Activated T-cell treated with anti-CD3 and anti-CD28 coated beads, Interleukin-2, amount 50 U/mL, for 24 hours (primary cell): ENCODE results near the gene PRR33.

Source experiments
- DNase-seq: peaks from one replicate; pipeline ENCODE4 v3.0.0-alpha.2; 2020
- H3K27ac Mint-ChIP-seq: 2 replicates; pipeline ENCODE4 v1.8.0; 2020; ENCODE audit warnings: mild to moderate bottlenecking, mixed read lengths
- H3K27me3 Mint-ChIP-seq: 2 replicates; pipeline ENCODE4 v1.8.0; 2020; ENCODE audit warnings: mixed read lengths
- H3K36me3 Mint-ChIP-seq: 2 replicates; pipeline ENCODE4 v1.8.0; 2020; ENCODE audit warnings: low read depth, mixed read lengths
- H3K4me1 Mint-ChIP-seq: 2 replicates; pipeline ENCODE4 v1.8.0; 2020; ENCODE audit warnings: low read depth, mixed read lengths
- H3K4me3 Mint-ChIP-seq: 2 replicates; pipeline ENCODE4 v1.8.0; 2020; ENCODE audit warnings: mild to moderate bottlenecking, moderate library complexity, mixed read lengths
- H3K9me3 Mint-ChIP-seq: 2 replicates; pipeline ENCODE4 v1.8.0; 2020; ENCODE audit warnings: mixed read lengths

Gene PRR33

DNA sequence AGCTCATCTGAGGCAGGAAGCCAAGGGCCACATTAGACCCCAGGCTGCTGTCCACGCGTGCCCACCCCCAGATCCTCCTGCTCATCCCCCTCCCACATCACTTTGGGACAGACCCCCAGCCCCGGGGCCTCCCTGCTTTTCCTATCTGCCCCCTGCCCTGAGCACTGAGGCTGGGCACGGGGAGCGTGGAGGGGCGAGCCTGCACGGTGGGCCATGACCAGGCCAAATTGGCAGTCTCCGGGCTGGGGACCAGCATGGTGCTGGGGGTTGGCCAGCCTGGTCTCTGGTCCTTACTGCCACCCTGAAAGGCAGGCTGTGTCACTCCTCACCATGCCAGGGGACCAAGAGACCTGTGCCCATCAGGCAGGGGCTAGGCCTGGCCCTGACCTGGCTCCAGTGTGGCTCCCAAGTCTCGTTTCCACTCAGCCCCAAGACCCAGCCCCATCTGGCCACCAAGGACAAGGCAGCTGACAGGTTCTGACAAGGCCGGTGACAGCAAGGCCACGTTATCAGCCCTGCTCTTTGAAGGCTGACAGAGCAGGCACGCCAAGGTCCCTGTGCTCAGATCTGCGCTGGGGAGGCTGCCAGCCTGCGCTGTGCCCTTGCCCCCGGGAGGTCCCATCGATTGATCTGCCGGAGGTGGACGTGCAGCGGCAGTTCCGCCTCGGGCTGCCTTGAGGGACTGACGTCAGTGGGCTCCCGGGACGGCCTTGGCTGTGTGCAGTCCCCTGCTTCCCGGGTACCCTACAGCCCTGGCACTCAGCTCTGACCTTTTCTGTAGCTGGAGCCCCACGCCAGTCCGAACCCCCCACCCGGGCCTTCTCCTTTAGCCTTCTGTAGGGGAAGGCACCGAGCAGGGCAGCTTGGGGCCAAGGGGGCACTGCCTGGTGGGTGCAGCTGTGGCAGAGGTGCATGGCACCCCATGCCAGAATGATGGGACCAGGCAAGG is 49.3 kb downstream of the PRR33 start:
- H3K36me3 Mint-ChIP-seq = no peaks in the 10 kb centered on the region
- no peak overlapping the region for H3K4me3 Mint-ChIP-seq
- H3K27me3 Mint-ChIP-seq = no peaks in the 10 kb centered on the region
- H3K4me1 Mint-ChIP-seq = peaks cover 45% of the 10 kb centered on the region
- DNase-seq = no peak
- H3K27ac Mint-ChIP-seq = no peak overlapping the region
- no peaks in the 10 kb centered on the region for H3K9me3 Mint-ChIP-seq

DNA sequence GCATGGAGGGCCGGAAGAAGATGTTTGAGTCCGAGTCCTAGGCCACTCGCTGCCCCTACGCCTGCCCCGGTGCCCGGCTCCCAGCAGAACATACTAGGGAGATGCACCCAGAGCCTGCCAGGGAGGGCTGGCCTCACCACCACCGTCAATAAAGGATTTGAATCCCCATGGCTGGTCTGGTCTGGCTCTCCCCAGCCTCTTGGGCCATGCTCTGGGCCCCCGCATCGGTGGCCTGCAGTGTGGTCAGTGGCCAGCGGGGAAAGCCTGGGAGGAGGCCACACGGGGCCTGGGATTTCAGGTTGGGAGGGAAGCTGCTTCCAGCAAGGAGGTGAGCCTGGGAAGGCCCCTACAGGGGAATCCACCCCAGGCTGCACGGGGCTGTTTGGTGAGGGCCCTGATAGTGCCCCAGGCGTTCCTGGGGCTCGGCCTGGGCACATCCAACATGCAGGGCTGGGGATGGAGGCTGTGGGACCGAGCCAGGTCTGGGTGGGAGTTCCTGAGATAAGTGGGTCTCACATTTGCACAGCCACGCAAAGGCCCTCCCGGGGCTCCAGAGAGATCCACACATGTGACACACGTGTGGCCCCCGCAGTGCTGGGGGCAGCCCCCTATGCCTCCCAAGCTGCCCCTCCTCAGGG is 50.1 kb downstream of the PRR33 start:
- Mint-ChIP-seq H3K27ac (no peak overlapping the region), H3K27me3 (no peaks in the 10 kb centered on the region), H3K4me3 (no peak overlapping the region), H3K4me1 (peaks cover 42% of the 10 kb centered on the region), H3K9me3 (no peaks in the 10 kb centered on the region), H3K36me3 (no peaks in the 10 kb centered on the region)
- no peak for DNase-seq

DNA sequence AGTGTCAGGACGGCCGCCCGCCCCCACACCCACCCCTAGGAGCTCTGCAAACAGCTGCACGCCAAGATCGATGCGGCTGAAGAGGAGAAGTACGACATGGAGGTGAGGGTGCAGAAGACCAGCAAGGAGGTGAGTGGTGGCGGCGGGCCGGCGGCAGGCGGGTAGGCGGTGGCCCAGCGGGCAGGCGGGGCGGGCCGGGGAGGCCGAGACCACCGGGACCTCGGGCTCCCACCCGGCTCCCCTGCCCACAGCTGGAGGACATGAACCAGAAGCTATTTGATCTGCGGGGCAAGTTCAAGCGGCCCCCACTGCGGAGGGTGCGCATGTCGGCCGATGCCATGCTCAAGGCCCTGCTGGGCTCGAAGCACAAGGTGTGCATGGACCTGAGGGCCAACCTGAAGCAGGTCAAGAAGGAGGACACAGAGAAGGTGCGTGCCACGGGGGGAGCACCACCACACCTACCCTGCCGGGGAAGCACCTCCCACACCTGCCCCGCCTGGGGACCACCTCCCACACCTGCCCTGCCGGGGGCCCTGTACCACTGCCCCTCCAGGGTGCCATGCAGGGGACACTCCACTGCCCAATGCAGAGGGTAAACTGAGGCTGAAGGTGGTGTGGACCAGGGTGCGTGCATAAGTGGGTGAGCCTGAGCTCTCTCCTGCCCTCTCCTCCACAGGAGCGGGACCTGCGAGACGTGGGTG is 50.8 kb downstream of the PRR33 start:
- no peak overlapping the region for H3K27ac Mint-ChIP-seq
- no peaks in the 10 kb centered on the region for H3K36me3 Mint-ChIP-seq
- DNase-seq = no peak
- H3K27me3 Mint-ChIP-seq = no peaks in the 10 kb centered on the region
- H3K4me1 Mint-ChIP-seq = peaks cover 34% of the 10 kb centered on the region
- no peaks in the 10 kb centered on the region for H3K9me3 Mint-ChIP-seq
- H3K4me3 Mint-ChIP-seq = no peak overlapping the region

DNA sequence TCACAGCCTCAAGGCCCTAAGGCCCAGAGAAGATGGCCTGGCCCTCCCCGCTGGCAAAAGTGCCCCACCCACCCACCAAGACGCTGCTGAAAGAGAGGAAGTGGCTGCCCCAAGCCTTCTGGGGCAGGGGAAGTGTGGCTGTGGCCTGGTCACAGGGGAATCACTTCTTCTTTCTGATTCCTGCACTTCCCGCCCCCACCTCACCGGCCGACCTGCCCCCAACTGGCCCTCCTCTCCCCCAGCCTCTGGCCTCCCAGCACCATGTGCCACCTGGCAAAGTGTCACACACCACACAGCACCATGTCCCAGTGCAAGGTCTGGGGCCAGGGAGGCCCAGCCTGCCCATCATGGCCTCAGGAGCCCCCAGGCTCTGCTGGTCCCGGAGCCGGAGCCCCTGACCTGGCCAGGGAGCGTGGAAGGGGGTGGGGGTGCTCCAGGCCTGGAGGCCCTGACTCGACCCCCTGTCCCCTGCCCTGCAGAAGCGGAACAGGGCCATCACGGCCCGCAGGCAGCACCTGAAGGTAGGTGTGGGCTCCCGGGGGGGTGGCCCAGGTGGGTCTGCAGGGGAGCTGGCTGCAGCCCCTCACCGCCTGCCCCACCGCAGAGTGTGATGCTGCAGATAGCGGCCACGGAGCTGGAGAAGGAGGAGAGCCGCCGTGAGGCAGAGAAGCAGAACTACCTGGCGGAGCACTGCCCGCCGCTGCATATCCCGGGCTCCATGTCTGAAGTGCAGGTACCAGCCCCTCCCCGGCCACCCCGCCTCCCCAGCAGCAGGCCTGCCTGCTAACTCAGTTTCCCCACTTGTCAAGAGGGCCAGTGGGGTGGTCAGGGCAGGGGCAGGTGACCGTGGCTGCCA is 51.5 kb downstream of the PRR33 start:
- no peak for DNase-seq
- H3K4me1 Mint-ChIP-seq = peaks cover 27% of the 10 kb centered on the region
- H3K36me3 Mint-ChIP-seq = no peaks in the 10 kb centered on the region
- H3K27me3 Mint-ChIP-seq = no peaks in the 10 kb centered on the region
- no peaks in the 10 kb centered on the region for H3K9me3 Mint-ChIP-seq
- H3K4me3 Mint-ChIP-seq = no peak overlapping the region
- H3K27ac Mint-ChIP-seq = no peak overlapping the region

DNA sequence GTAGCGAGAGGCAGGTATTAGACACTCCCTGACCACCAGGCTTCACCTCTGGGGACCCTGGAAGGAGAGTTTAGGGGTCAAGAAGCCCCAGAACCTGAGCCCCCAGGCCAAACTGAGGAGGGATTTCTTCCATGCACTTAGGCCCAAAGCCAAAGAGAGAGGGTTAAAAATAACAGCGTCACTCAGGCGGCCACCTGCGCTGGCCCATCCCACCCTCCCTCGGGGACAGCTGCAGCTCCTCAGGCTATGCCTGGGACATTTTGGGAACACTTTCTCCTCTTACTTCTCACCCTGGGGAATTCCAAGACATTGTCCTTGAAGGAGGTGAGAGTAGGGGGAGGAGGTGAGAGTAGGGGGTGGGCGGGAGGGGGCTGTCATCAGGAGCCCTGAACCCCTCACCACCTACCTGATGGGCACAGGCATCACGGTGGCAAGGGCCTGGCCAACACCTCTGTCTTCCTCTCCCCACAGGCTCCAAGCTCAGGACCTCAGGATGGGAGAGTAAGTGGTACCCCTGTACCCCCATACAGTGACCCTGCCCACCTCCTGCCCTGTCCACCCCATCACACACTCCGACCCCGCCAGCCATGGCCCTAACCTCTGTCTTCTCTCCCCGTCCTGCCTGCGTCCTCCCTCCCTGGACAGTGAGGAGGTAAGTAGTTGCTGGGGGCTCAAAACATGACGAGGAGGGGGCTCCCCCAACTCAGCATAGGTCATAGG is 52.3 kb downstream of the PRR33 start:
- Mint-ChIP-seq H3K36me3 (no peaks in the 10 kb centered on the region), H3K4me3 (no peak overlapping the region), H3K27ac (no peak overlapping the region), H3K9me3 (no peaks in the 10 kb centered on the region), H3K4me1 (peaks cover 19% of the 10 kb centered on the region), H3K27me3 (no peaks in the 10 kb centered on the region)
- DNase-seq = no peak

DNA sequence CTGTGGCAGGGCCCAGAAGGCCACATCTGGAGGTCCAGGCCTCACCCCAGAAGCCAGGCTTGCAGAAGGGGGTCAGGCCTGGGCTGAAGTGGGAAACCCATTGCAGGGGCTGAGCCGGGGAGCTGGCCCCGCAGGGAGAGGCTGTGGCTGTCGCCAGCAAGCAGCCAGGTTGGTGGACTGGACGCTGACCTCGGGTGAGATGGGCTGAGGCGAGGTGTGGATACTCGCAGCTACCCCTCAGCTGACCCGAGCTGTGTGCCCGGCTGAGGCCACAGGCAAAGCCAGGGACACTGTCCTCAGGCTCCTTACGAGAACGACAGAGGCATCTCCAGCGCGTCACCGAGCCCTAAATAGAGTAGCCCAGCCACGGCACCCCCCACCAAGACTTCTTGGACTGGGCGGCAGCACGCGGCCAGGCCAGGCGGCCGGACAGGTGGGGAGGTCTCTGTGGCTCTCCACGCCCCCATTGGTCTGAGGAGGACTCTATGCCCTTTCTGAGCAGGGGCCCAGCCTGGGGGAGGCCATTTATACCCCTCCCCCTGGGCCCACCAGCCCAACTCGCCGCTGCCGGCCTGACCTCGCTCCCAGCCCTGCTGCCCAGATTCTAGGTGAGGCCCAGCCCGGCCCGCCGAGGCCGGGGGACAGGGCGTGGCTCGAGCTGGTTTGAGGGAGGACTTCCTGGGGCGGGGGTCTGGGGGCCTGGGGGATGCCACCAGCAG is 53.1 kb downstream of the PRR33 start, which contains the start of gene TNNI2:
Gene TNNI2, plus strand, starts transcription at position 556 of the 719 bp plus-strand sequence. CDS start 716 bp downstream, outside the sequence.
- no peak for DNase-seq
- Mint-ChIP-seq H3K4me3 (no peak within 1 kb of the TSS), H3K36me3 (no peaks in the 10 kb centered on the region), H3K9me3 (no peaks in the 10 kb centered on the region), H3K27me3 (peaks cover under 1% of the 10 kb centered on the region), H3K4me1 (peaks cover 11% of the 10 kb centered on the region), H3K27ac (no peak within 1 kb of the TSS)
